ENCODE results near the gene MEGF9.
"Not testable (repeated sequence)": the region's sequence is repeated elsewhere in the genome, so short reads cannot be mapped to it uniquely, and the experiment has no call there.

MEGF9 gene

GRCh38 chr9:120580051-120580896 lies 134.0 kb downstream of the MEGF9 start, which contains the start of gene CDK5RAP2:
TSS of gene CDK5RAP2 (minus strand) at chr9:120580167. CDS start at chr9:120579978, 189 bp downstream.
- peak within 1 kb of the TSS; percentile 89 for H3K4me3 ChIP-seq (ENCODE audit: low read depth, low read length)

GRCh38 chr9:120579139-120580050 lies 134.9 kb downstream of the MEGF9 start:
- H3K4me3 ChIP-seq (ENCODE audit: low read depth, low read length) = peak overlapping the region; percentile 89

GRCh38 chr9:120574473-120574872 lies 139.8 kb downstream of the MEGF9 start:
- no peak overlapping the region for H3K4me3 ChIP-seq (ENCODE audit: low read depth, low read length)

- no peak overlapping the region for H3K4me3 ChIP-seq (ENCODE audit: low read depth, low read length)
These were observed 141.8 kb downstream of the MEGF9 start for GRCh38 chr9:120572472-120572871.

GRCh38 chr9:120571443-120572257 lies 142.6 kb downstream of the MEGF9 start:
- H3K4me3 ChIP-seq (ENCODE audit: low read depth, low read length) = no peak overlapping the region

- H3K4me3 ChIP-seq (ENCODE audit: low read depth, low read length) = no peak overlapping the region
These were observed 144.0 kb downstream of the MEGF9 start for GRCh38 chr9:120570296-120570695.

- no peak overlapping the region for H3K4me3 ChIP-seq (ENCODE audit: low read depth, low read length)
These were observed 144.7 kb downstream of the MEGF9 start for GRCh38 chr9:120569556-120569955.

- no peak overlapping the region for H3K4me3 ChIP-seq (ENCODE audit: low read depth, low read length)
These were observed 145.5 kb downstream of the MEGF9 start for GRCh38 chr9:120568816-120569215.

GRCh38 chr9:120567874-120568273 lies 146.4 kb downstream of the MEGF9 start:
- H3K4me3 ChIP-seq (ENCODE audit: low read depth, low read length) = no peak overlapping the region

- no peak overlapping the region for H3K4me3 ChIP-seq (ENCODE audit: low read depth, low read length)
These were observed 147.2 kb downstream of the MEGF9 start for GRCh38 chr9:120567081-120567480.

- H3K4me3 ChIP-seq (ENCODE audit: low read depth, low read length) = no peak overlapping the region
These were observed 149.7 kb downstream of the MEGF9 start for GRCh38 chr9:120564589-120564988.

GRCh38 chr9:120562861-120563443 lies 151.3 kb downstream of the MEGF9 start:
- no peak overlapping the region for H3K4me3 ChIP-seq (ENCODE audit: low read depth, low read length)

- H3K4me3 ChIP-seq (ENCODE audit: low read depth, low read length) = no peak overlapping the region
These were observed 152.6 kb downstream of the MEGF9 start for GRCh38 chr9:120561709-120562108.

- H3K4me3 ChIP-seq (ENCODE audit: low read depth, low read length) = no peak overlapping the region
These were observed 154.7 kb downstream of the MEGF9 start for GRCh38 chr9:120559546-120559945.

- no peak overlapping the region for H3K4me3 ChIP-seq (ENCODE audit: low read depth, low read length)
These were observed 155.8 kb downstream of the MEGF9 start for GRCh38 chr9:120558454-120558853.

GRCh38 chr9:120557205-120557604 lies 157.1 kb downstream of the MEGF9 start:
- no peak overlapping the region for H3K4me3 ChIP-seq (ENCODE audit: low read depth, low read length)

- H3K4me3 ChIP-seq (ENCODE audit: low read depth, low read length) = no peak overlapping the region
These were observed 157.5 kb downstream of the MEGF9 start for GRCh38 chr9:120556775-120557174.

- H3K4me3 ChIP-seq (ENCODE audit: low read depth, low read length) = no peak overlapping the region
These were observed 158.4 kb downstream of the MEGF9 start for GRCh38 chr9:120555839-120556238.

- not testable (repeated sequence) for H3K4me3 ChIP-seq (ENCODE audit: low read depth, low read length)
These were observed 162.0 kb downstream of the MEGF9 start for GRCh38 chr9:120552210-120552704.

Data from iPS-11a (cell line).